Thoracic aorta (tissue), 2 donors: ENCODE data around the gene NWD2. TPM values are rescaled to one million over a fixed set of nuclear protein-coding genes. Genes with fewer than 3 reads are reported as not detected.
"Not testable (repeated sequence)": the region's sequence is repeated elsewhere in the genome, so short reads cannot be mapped to it uniquely, and the experiment has no call there.

ENCODE experiments used
- ATAC-seq: fragments of 150-250 bp; one replicate; pipeline ENCODE4 v1.8.0; 2017; ENCODE audit warnings: low read depth; ENCODE audit not compliant: insufficient number of reproducible peaks, low FRiP score
- DNase-seq: peaks from one replicate; pipeline ENCODE4 v3.0.0-alpha.2; 2020; ENCODE audit warnings: low spot score
- H3K27ac ChIP-seq, 2 donors: fragments of 200-600 bp; sonication (generic); 1 replicate in 1 of 2; 2 replicates in 1 of 2; pipeline ENCODE4 v1.5.1; 2016; ENCODE audit warnings: mild to moderate bottlenecking in 2 of 2, moderate library complexity in 2 of 2
- H3K27me3 ChIP-seq: fragments of 200-600 bp; sonication (generic); replicated peaks from 2 replicates; pipeline ENCODE4 v1.6.0; 2016; ENCODE audit warnings: mild to moderate bottlenecking; ENCODE audit not compliant: insufficient read depth
- H3K36me3 ChIP-seq: fragments of 200-600 bp; sonication (generic); one replicate; pipeline ENCODE4 v1.5.1; 2016
- H3K4me1 ChIP-seq, 2 donors: fragments of 200-600 bp; sonication (generic); 1 replicate in 1 of 2; 2 replicates in 1 of 2; pipeline versions ENCODE4 v1.5.1 to v1.6.0; 2016; ENCODE audit warnings: low read depth in 2 of 2, mild to moderate bottlenecking in 1 of 2; ENCODE audit not compliant: control insufficient read depth in 1 of 2
- H3K4me3 ChIP-seq: fragments of 200-600 bp; sonication (generic); 2 replicates; pipeline ENCODE4 v1.5.1; 2016; ENCODE audit warnings: mild to moderate bottlenecking
- H3K9me3 ChIP-seq: fragments of 200-600 bp; sonication (generic); 2 replicates; pipeline ENCODE4 v1.5.1; 2016
- total RNA-seq, 2 donors: library from RNA; depleted of rRNA; stranded (reverse); fragments of >200 nt; gene quantifications; one replicate each; pipeline versions ENCODE4 v1.1.0 to v1.2.3, GENCODE V29; 2016
- TF ChIP-seq, protein P1 (sequence below): fragments of 200-600 bp; sonication (generic); IDR thresholded peaks from one replicate; pipeline ENCODE4 v1.5.1; 2019; ENCODE audit warnings: antibody characterized with exemption

NWD2 gene
- total RNA-seq = not detected

- TF ChIP-seq, protein P1, sequence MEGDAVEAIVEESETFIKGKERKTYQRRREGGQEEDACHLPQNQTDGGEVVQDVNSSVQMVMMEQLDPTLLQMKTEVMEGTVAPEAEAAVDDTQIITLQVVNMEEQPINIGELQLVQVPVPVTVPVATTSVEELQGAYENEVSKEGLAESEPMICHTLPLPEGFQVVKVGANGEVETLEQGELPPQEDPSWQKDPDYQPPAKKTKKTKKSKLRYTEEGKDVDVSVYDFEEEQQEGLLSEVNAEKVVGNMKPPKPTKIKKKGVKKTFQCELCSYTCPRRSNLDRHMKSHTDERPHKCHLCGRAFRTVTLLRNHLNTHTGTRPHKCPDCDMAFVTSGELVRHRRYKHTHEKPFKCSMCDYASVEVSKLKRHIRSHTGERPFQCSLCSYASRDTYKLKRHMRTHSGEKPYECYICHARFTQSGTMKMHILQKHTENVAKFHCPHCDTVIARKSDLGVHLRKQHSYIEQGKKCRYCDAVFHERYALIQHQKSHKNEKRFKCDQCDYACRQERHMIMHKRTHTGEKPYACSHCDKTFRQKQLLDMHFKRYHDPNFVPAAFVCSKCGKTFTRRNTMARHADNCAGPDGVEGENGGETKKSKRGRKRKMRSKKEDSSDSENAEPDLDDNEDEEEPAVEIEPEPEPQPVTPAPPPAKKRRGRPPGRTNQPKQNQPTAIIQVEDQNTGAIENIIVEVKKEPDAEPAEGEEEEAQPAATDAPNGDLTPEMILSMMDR = no peak
- no peak for DNase-seq
- Histone ChIP-seq H3K9me3 (no peaks in the 10 kb centered on the region), H3K4me3 (no peak within 1 kb of the TSS), H3K4me1 (no peaks in the 10 kb centered on the region), H3K36me3 (no peaks in the 10 kb centered on the region), H3K27me3 (no peaks in the 10 kb centered on the region), H3K27ac (no peak within 1 kb of the TSS)
- no peak for ATAC-seq
Observed at GRCh38 chr4:37244583-37245390, at the start of gene NWD2. Gene NWD2, plus strand, starts transcription at chr4:37244743. Its CDS starts 325 bp downstream, at chr4:37245068.

DNA sequence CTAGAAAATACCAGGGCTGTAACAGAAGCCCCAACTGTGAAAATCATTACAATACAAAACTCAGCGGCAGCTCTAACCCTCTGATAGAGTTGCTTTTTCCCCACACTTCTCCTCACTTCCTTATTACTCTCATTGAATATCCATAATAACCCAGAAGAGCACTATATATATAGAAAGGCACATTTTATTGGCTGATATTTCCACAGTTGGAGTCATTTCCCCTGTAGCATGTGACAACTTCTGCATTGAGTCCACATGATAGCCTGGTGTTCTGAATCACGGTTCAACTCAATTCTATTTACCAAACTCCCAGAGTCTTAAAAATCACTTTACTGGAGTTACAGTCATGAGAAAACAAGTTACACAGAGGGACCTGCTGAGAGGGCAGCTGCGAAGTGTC is 46.6 kb upstream of the NWD2 start:
- ATAC-seq = no peak

DNA sequence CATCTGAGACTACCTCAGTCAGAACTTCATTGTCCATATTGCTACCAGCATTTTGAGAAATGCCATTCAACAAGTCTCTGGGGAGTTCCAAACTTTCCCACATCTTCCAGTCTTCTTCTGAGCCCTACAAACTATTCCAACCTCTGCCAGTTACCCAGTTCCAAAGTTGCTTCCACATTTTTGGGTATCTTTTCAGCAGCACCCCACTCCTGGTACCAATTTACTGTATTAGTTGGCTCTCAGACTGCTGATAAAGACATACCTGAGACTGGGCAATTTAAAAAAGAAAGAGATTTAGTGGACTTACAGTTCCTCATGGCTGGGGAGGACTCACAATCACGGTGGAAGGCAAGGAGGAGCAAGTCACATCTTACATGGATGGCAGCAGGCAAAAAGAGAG is 39.8 kb upstream of the NWD2 start:
- H3K27me3 ChIP-seq, H3K27ac ChIP-seq, H3K9me3 ChIP-seq, H3K36me3 ChIP-seq, H3K4me3 ChIP-seq, H3K4me1 ChIP-seq, ATAC-seq, DNase-seq: not testable (repeated sequence)

More for the DNA sequence above, 46.6 kb upstream of the NWD2 start:
- H3K27ac ChIP-seq = no peak overlapping the region
- H3K4me1 ChIP-seq = no peaks in the 10 kb centered on the region
- H3K4me3 ChIP-seq = no peak overlapping the region
- no peaks in the 10 kb centered on the region for H3K27me3 ChIP-seq
- no peaks in the 10 kb centered on the region for H3K36me3 ChIP-seq
- TF ChIP-seq, protein P1 = no peak
- H3K9me3 ChIP-seq = no peaks in the 10 kb centered on the region
- no peak for DNase-seq

DNA sequence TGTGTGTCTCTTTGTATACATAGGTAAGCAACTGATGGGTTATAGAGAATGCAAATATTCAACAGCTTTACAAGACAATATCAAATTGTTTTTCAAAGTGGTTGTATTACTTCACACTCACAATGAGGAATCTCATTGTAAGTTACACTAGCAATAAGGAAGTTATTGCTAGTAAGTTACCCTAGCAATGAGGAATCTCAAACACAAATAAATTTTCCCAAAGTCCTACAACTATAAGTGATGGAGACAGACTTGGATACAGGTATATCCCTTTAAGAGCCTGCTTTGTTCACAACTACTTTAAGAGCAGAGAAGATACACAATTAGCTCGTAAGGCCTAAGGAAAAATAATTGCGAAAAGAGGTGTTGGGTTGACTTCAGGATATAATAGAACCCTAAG is 28.3 kb upstream of the NWD2 start:
- H3K27ac ChIP-seq = no peak overlapping the region
- no peaks in the 10 kb centered on the region for H3K27me3 ChIP-seq
- no peaks in the 10 kb centered on the region for H3K9me3 ChIP-seq
- H3K4me1 ChIP-seq = no peaks in the 10 kb centered on the region
- no peak overlapping the region for H3K4me3 ChIP-seq
- TF ChIP-seq, protein P1 = no peak
- no peaks in the 10 kb centered on the region for H3K36me3 ChIP-seq
- ATAC-seq (no peak), DNase-seq (no peak)

- no peaks in the 10 kb centered on the region for H3K36me3 ChIP-seq
- DNase-seq (no peak), ATAC-seq (no peak)
- TF ChIP-seq, protein P1 = no peak
- no peak overlapping the region for H3K27ac ChIP-seq
- H3K4me1 ChIP-seq = no peaks in the 10 kb centered on the region
- H3K9me3 ChIP-seq = no peaks in the 10 kb centered on the region
- no peak overlapping the region for H3K4me3 ChIP-seq
- no peaks in the 10 kb centered on the region for H3K27me3 ChIP-seq
Observed at GRCh38 chr4:37219242-37219641, 25.3 kb upstream of the NWD2 start.

DNA sequence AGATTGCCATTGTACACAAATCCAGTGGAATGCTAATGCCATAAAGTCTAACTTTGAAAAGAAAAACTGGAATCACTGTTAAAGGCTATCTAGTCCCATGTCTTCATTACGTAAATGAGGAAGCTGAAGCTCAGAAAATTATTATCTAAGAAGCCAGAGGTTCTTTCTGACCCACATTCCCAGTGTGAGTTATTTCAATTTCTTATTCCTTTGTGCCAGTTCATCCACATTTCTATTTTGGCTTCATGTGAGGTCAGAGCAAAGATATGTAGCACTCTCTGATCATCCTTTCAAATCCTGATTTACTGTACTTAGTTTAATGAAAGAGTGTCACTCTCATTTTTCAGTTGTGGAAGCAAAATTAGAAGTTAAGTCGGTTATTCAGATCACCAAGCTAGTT is 24.6 kb upstream of the NWD2 start:
- DNase-seq = no peak
- ATAC-seq = no peak
- H3K9me3 ChIP-seq = no peaks in the 10 kb centered on the region
- TF ChIP-seq, protein P1 = no peak
- H3K27ac ChIP-seq = no peak overlapping the region
- H3K27me3 ChIP-seq = no peaks in the 10 kb centered on the region
- H3K4me3 ChIP-seq = no peak overlapping the region
- no peaks in the 10 kb centered on the region for H3K4me1 ChIP-seq
- H3K36me3 ChIP-seq = no peaks in the 10 kb centered on the region
